HG03354 (cell line): ENCODE measurements around the gene AGFG2.

Experiments
- ATAC-seq: cut with Tn5 transposase; IDR thresholded peaks from one replicate; pipeline ENCODE4 v1.9.1; 2021; ENCODE audit warnings: mild to moderate bottlenecking; ENCODE audit not compliant: unreplicated experiment, poor library complexity, severe bottlenecking

AGFG2 gene

DNA sequence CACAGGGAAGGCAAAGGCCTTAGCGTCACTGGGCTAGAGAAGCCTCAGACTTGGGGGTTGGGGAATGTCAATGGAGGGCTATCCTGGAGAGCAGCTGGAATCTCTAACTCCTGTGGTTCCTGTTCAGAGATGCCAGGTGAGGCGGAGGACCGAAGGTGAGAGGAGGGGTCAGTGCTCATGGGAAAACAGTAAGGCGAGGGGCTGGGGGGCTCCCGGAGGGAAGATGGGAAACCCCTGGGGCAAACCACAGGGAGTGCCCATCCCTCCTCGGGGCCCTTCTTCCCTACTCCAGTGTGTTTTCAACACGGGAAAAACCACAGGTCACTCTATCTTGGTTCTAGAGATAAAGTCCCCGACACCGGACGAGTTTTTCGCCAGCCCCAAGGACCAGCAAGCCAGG lies 43.6 kb downstream of the AGFG2 start:
- ATAC-seq = no peak

DNA sequence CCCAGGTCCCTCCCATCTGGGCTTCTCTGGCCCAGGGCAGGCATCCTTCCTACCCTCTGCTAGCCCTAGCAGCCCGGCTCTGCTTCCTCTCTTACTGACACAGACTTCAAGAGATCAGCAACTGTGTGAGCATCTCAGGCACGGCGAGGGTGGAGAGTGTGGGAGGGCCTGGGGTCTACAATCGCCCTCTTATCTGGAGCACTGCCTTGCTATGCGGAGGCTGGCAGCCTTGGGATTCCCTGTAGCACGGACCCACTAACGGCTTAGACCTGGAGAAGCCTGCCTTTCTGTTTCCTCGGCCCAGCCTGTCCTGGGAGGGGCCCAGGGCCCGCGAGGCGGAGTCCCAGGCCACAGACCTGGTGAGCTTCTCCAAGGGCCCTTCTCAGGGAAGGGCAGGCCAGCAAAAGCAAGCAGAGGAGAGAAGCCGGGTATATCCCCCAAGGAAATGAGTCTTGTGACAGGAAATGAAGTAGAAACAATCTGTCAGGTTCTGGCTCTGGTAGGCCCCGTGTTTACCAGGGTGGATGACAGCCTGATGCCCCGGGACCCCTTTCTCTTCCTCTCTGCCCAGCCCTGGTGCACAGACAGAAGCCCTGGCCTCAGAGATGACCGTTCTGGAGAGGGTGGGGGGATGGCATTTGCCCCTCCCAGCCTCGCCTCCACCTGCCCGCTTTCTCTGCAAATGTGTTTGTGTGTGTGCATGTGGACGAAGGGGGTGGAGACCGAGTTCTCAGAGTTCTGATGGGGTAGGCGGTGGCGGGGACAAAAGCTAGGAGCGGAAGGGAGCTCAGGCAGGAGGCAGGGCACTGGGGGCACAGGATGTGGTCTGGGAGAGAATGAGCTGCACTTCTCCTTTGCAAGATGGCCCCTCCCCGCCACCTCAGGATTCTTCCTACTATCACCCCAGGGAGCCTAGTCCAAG lies 44.4 kb downstream of the AGFG2 start:
- ATAC-seq = no peak

GRCh38 chr7:100584054-100584682 lies 45.2 kb downstream of the AGFG2 start:
- ATAC-seq = no peak

DNA sequence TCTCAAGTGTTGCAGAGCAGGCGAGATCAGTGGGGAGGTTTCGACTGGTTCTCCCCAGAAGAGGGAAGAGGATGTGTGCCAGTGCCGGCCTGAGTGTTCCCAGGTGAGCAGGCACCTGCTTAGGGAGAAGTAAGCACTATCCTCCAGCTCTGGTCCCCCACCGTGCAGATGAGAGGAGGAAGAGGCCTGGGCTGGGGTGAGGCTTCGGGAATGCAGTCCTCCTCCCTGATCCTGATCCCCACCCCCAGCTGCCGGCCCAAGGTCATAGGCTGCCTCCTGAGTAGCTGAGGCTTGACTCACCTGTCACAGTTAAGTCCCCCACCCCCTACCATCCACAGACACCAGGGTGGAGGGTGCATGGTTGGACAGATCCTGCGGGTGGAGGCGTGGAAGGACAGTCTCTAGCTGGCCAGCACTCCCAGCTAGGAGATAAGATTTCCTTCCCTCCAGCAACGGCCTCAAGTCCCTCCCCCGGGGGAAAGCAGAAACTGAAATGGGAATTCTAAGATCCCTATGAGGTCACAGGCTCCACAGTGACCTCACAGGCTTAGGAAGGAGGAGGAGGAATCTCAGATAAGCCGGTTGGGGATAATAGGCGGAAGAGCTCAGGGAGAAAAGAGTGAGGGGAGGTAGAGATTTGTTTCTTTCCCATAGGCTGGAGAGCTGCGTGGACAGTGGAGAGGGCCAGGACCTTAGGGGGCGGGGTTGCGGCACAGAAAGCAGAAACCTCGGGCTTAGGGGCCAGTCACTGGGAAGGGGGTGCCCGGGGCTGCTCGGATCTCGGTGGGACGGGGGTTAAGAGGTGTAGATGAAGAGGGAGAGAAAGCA lies 45.9 kb downstream of the AGFG2 start:
- no peak for ATAC-seq

DNA sequence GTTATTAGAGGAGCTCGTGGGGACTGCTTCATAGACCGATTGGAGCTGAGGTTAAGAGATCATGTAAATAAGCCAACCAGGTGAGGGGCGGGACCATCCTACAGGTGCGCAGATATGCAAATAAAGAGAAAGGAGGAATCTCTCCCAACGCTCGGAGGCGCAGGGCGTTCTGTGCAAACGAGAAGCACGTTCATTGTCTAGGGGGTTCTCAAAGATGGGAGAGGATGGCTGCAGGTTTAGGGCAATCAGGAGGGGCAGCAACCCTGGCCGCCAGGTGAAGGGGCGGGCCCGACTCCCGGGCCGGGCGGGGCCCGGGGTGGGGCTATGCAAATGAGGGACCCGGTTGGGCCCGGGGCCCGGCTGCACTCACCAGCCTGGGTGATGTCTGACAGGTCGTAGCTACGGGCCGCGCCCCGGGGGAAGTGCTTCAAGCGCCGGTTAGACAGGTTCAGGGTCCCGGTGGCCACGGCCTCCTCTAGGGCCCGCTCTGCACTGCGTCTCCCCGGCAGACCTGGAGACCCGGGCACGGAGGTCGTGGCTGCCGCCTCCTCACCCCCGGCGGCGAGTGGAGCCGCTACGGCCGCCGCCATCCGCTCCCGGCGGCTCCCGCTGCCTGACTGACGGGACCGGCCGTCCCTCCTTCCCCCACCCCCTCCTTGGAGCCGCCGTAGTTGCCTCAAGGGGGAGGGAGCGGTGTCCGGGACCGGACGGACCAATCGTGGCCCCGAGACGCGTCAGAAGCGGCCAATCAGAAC lies 46.7 kb downstream of the AGFG2 start, which contains the start of gene LRCH4:
Gene LRCH4 (minus strand): TSS at position 619 of the 755 bp plus-strand sequence. CDS start 29 bp downstream, at position 590.
- ATAC-seq = peak; percentile 30

DNA sequence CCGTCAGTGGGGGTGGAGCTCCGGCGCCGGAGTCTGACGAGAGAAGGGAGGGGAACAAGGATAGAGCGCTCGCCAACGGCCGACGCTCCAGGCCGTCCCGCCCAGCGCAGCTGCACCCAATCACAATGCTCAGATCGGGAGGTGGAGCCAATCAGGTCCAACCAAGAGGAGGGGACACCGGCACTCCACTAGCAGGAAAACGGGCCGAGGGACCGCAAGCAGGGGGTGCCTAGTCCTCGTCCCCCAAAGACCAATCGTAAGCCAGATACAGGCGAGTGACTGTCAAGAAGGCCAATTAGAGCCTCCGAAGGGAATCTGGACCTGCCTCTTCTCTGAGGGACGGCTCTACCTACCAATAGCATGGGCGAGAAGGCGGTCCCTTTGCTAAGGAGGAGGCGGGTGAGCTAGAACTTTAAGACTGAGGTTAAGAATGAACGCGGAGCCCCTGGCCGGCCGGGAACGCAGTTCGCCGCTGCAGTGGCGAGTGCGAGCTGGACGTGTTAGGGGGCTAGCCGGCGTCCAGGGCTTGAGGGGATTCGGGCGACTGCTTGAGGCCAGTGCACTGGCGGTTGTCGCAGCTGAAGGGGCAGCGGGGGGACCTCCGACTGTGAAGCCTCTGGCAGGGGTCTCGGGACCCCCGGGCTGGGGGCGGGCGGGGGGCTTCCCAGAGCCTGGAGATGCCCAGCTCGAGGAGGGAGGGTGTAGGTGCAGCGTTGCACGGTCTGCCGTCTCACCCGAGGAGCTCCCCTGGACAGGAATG lies 47.4 kb downstream of the AGFG2 start, which contains the start of gene FBXO24:
Gene FBXO24 (plus strand): TSS at position 63 of the 760 bp plus-strand sequence. CDS start 298 bp downstream, at position 361.
- ATAC-seq = peak; percentile 87

DNA sequence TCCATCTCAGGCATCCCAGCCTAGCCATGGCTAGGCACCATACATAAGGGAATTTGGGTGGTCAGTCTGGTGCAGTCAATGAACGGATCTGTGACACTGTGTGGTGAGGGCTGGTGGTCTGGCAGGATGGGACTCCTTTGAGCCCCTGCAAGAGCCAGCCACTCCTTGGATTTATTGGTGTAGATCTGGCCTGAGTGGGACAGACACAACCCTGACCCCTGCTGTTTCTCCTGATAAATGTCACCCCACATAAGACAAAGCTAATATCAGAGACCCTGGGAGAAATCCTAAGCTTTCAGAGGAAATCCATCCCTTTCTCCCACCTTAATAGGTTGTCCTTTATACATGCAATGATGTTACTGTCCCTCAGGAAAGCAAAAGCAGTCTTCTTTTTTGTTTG lies 49.4 kb downstream of the AGFG2 start:
- ATAC-seq = no peak

DNA sequence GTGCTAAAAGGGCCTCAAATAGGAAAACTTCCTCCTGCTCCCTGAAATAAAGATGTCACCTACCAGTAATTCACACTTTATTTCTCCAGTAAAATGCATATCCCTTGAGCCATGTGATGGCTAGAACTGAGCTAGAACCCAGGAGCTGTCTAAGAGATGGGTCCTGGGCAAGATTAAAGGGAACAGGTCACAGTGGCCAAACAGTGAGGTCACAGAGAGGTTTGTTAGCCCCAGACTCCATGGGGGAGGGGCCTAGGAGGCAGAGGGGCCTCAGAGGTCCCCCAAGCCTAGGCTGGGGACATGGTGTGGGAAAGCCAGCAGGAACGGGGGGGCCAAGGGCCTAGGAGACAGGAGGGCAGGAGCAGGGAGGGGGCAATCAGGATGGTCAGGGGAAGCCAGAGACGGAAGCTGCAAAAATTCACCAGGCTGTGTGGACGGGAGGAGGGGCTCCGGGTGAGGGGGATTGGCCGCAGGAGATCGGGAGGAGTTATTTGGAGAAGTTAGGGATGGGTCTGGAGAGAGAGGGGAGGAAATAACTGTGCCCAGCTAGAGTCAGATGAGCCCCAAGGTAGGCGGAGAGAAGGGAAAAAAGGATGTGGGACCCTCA lies 50.4 kb downstream of the AGFG2 start:
- no peak for ATAC-seq

- no peak for ATAC-seq
Observed at GRCh38 chr7:100590077-100590737, 51.2 kb downstream of the AGFG2 start.

GRCh38 chr7:100591596-100591995 lies 52.6 kb downstream of the AGFG2 start:
- ATAC-seq = no peak

DNA sequence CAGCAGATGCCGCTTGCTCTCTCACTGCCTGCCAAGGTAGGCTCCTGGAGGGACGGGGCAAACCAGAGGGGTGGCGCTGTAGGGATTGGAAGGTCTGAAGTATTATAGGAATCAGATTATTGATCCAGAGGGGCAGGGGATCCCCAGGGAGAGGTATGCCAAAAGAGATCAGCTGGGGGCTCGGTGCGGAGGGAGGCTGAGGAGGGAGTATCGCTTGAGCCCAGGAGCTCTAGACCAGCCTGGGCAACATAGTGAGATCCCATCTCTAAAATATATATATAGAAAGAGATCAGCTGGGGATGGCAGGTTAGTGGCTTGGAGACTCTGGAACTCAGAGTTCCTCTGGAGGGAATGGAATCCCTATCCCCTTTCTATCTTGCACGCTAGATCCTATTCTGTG lies 56.2 kb downstream of the AGFG2 start:
- ATAC-seq = no peak

DNA sequence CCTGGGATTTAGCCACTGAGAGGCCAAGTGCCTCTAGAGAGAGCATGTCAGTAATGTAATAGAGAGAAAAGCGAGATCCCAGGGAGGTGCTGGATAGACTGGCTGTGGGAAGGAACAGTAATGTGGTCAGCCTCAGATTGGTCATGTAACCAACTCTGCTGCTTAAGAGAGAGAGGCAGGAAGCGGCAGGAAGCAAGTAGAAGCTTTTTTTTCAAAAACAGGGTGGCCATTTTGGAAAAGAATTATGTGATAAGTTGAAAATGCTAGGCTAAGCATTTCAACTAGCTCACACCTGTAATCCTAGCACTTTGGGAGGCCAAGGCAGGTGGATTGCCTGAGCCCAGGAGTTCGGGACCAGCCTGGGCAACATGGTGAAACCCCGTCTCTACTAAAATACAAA lies 59.4 kb downstream of the AGFG2 start:
- ATAC-seq = no peak

- ATAC-seq = no peak
Observed at GRCh38 chr7:100599911-100600729, 61.1 kb downstream of the AGFG2 start.

DNA sequence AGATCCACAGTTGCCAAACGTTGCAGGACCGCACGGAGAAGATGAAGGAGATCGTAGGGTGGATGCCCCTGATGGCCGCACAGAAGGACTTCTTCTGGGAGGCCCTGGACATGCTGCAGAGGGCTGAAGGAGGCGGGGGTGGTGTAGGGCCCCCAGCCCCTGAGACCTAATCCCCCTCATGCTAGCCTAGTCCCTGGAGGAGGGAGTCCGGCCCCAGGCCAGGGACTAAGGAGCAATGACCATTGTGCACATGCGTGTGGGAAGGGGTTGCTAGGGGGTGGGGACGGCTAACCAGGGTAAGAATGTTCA lies 61.7 kb downstream of the AGFG2 start:
- ATAC-seq = no peak

DNA sequence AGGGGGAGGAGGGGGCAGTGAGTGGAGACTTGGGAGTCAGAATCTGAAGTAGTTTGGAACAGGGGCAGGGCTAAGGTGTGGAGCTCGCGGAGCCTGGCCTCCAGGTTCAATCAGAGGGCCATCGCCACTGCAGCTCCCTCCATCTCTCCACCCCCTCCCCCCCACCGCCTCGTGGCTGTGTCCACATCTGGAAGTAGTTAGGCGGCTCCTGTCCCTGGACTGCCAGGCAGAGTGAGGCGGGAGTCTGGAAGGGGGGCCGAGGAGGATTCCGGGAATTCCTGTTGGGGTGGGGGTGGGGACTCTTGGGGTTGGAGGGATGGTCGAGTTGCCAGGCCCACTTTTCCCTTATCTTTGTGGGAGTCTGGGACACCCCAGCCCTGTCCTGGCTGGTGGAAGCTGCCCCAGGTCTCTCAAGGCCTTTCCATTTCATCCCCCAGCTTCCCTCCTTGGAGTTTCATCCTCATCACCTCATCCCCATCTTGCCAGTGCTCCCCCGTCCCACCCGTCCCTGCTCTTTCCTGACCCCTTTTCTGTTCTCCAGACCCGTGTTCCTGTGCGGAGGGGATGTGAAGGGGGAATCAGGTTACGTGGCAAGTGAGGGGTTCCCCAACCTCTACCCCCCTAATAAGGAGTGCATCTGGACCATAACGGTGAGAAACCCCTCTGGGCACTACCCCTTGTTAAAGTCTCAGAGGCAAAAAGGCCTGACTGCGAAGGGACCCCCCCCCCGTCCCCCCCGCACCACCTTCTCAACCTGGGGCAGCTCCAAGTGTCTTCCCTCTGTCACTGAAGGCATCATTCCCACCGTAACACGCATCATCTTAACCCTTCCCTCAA lies 64.1 kb downstream of the AGFG2 start:
- ATAC-seq = no peak

DNA sequence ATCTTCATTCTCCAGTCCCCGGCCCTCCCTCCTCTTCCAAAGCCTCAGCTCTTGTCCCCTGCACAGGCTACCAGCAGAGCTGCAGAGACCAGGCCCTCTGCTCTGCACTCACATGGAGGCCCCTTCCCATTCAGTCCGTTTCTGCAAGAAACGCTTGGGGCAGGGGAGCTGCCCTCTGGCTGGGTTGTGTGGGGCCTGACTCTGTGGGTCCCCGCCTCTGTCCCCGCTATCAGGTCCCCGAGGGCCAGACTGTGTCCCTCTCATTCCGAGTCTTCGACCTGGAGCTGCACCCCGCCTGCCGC lies 64.7 kb downstream of the AGFG2 start:
- ATAC-seq = no peak
